ENCODE data around the gene DMRTB1.
"Not testable (repeated sequence)": the region's sequence is repeated elsewhere in the genome, so short reads cannot be mapped to it uniquely, and the experiment has no call there.

Gene DMRTB1

DNA sequence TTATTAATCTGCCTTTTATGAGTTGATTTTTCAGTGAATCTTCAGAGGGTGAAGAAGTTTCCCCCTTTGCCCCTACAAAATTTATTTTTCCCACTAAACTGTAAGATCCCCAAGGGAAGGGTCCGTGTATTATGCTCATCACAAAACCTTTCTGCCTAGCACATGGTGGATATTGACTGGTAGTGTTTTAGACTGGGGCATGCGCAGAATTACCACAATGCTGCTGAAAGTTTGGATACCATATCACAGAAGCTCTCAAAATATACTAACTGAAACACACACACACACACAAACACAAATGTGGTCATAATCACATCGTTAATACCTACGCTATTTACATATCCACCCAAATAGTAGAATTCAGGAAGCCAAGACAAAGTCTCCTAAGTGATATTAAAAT is 28.0 kb upstream of the DMRTB1 start:
- ChIA-PET CTCF (interaction anchor here (1.1 to 1.9 kb wide), 4 partner anchors 13 to 153 kb away, joined by 3 to 8 read pairs (median 6); no protein-coding TSS in a partner anchor), POLR2A (no interaction called here)

DNA sequence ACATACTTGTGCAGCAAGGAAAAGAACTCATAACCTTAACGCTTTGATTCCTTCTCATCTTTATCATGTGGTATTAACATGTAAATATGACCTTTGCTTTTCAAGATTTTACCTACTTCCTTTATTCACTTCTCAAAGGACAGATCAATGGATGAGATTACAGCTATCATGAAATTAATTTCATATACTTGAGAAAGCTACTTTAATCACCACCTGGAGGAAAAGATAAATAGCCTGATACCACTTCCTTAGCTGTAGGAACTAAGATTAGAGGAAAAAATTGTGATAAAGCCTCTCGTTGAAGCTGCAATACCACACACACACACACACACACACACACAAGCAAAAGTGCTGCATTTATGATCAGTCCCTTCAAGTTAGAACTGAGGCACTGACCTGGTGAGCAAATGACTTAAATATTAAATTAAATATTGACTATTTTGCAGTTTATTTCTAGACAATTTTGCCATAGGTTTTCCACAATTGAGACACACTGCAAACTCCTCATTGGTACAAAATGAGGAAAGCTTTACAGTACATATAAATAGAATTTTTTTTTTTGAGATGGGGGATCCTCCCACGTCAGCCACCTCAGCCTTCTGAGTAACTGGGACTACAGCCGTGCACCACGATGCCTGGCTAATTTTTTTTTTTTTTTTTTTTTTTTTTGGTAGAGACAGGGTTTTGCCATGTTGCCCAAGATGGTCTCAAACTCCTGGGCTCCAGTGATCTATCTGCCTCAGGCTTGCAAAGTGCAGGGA is 27.2 kb upstream of the DMRTB1 start:
- TF ChIP-seq, protein P1, sequence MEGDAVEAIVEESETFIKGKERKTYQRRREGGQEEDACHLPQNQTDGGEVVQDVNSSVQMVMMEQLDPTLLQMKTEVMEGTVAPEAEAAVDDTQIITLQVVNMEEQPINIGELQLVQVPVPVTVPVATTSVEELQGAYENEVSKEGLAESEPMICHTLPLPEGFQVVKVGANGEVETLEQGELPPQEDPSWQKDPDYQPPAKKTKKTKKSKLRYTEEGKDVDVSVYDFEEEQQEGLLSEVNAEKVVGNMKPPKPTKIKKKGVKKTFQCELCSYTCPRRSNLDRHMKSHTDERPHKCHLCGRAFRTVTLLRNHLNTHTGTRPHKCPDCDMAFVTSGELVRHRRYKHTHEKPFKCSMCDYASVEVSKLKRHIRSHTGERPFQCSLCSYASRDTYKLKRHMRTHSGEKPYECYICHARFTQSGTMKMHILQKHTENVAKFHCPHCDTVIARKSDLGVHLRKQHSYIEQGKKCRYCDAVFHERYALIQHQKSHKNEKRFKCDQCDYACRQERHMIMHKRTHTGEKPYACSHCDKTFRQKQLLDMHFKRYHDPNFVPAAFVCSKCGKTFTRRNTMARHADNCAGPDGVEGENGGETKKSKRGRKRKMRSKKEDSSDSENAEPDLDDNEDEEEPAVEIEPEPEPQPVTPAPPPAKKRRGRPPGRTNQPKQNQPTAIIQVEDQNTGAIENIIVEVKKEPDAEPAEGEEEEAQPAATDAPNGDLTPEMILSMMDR (IDR thresholded peaks at IDR 0.05; ENCODE audit: insufficient read depth, low read length, missing control alignments) = no peak
- no peak for DNase-seq (ENCODE audit: low read depth, low spot score)
- H3K4me3 ChIP-seq (ENCODE audit: low read depth, low read length) = no peak overlapping the region
- CTCF ChIA-PET = interaction anchor here (0.7 to 2.0 kb wide), 8 partner anchors 8 to 322 kb away, joined by 3 to 7 read pairs (median 4); no protein-coding TSS in a partner anchor
- POLR2A ChIA-PET = no interaction called here

More for the DNA sequence above, 28.0 kb upstream of the DMRTB1 start:
- H3K4me3 ChIP-seq (ENCODE audit: low read depth, low read length) = no peak overlapping the region
- no peak for DNase-seq (ENCODE audit: low read depth, low spot score)
- TF ChIP-seq, protein P1 (IDR thresholded peaks at IDR 0.05; ENCODE audit: insufficient read depth, low read length, missing control alignments) = no peak

- ChIA-PET POLR2A (no interaction called here), CTCF (interaction anchor here (1.0 to 2.0 kb wide), 5 partner anchors 9 to 155 kb away, joined by 3 to 7 read pairs (median 4); no protein-coding TSS in a partner anchor)
- TF ChIP-seq, protein P1 (IDR thresholded peaks at IDR 0.05; ENCODE audit: insufficient read depth, low read length, missing control alignments) = no peak
- H3K4me3 ChIP-seq (ENCODE audit: low read depth, low read length) = no peak overlapping the region
- no peak for DNase-seq (ENCODE audit: low read depth, low spot score)
Observed at GRCh38 chr1:53432611-53433010, 26.6 kb upstream of the DMRTB1 start.

- DNase-seq (ENCODE audit: low read depth, low spot score); POLR2A ChIA-PET; H3K4me3 ChIP-seq (ENCODE audit: low read depth, low read length): not testable (repeated sequence)
- CTCF ChIA-PET = interaction anchor here (1.1 kb wide), 1 partner anchor 42 kb away, joined by 3 read pairs; no protein-coding TSS in a partner anchor
Observed at GRCh38 chr1:53434405-53435007, 24.7 kb upstream of the DMRTB1 start.

DNA sequence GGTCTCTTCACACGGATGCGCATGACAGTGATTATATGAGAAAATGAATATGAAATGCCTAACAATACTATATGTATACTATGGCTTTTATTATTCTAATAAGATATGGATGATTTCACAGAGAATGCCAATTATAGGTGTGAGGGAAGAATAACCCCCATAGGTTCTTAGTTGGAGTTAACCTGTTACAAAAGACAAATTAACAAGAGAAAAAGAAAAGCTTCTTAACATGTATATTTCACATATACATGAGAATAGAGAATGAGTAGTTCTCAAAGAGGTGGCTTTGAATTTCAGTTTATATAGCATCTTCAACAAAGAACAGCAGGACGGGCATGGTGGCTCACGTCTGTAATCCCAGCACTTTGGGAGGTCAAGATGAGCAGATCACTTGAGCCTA is 24.0 kb upstream of the DMRTB1 start:
- DNase-seq (ENCODE audit: low read depth, low spot score) = no peak
- POLR2A ChIA-PET = no interaction called here
- TF ChIP-seq, protein P1 (IDR thresholded peaks at IDR 0.05; ENCODE audit: insufficient read depth, low read length, missing control alignments) = no peak
- CTCF ChIA-PET = interaction anchor here (1.1 to 1.7 kb wide), 2 partner anchors 42 to 157 kb away, joined by 3 to 6 read pairs; no protein-coding TSS in a partner anchor
- no peak overlapping the region for H3K4me3 ChIP-seq (ENCODE audit: low read depth, low read length)

GRCh38 chr1:53438427-53439336 is 20.5 kb upstream of the DMRTB1 start:
- H3K4me3 ChIP-seq (ENCODE audit: low read depth, low read length) = no peak overlapping the region
- TF ChIP-seq, protein P1 (IDR thresholded peaks at IDR 0.05; ENCODE audit: insufficient read depth, low read length, missing control alignments) = no peak
- no peak for DNase-seq (ENCODE audit: low read depth, low spot score)
- CTCF ChIA-PET = interaction anchor here (0.9 to 2.7 kb wide), 3 partner anchors 10 to 160 kb away, joined by 3 to 8 read pairs (median 4); no protein-coding TSS in a partner anchor
- POLR2A ChIA-PET = no interaction called here

Measured in AG04449 (cell line).